Stimulated activated CD8-positive, alpha-beta memory T cell treated with anti-CD3 and anti-CD28 coated beads, Interleukin-15, amount 100 ng/mL, for 1 hour (primary cell): Measurements from ENCODE around the gene TBCCD1.
"Not testable (repeated sequence)": the region's sequence is repeated elsewhere in the genome, so short reads cannot be mapped to it uniquely, and the experiment has no call there.

Experiments used
- DNase-seq: peaks from one replicate; pipeline ENCODE4 v3.0.0-alpha.2; 2020; ENCODE audit warnings: low read depth

Gene TBCCD1

GRCh38 chr3:186552408-186553031, 14.6 kb downstream of the TBCCD1 start:
- DNase-seq, result no peak

GRCh38 chr3:186551387-186551786, 15.8 kb downstream of the TBCCD1 start:
- DNase-seq, result no peak

GRCh38 chr3:186549497-186549896, 17.6 kb downstream of the TBCCD1 start:
- no peak for DNase-seq

DNA sequence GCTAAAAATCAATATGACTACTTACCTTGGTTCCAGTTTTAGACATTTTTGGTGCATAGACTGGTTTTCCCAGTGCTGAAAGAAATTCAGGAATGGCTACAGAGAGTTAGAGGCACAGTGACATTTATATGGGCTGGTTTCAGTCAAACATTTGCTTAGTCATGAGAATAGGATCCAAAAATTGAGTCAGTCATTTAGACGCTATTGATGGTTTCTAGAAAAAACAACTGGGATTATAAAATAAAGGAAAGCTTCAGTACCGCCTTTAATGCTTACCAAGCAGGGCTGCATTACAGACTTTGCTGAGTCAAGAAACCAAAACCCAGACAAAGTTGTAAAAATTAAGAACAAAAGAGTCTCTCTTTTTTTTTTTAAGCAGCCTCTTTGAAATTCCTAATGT, 22.9 kb downstream of the TBCCD1 start, which contains the start of gene CRYGS:
TSS of gene CRYGS (minus strand) at position 100 of the 400 bp plus-strand sequence. CDS start at position 46, 54 bp downstream.
- no peak for DNase-seq

GRCh38 chr3:186540835-186541226, 26.3 kb downstream of the TBCCD1 start:
- no peak for DNase-seq

DNA sequence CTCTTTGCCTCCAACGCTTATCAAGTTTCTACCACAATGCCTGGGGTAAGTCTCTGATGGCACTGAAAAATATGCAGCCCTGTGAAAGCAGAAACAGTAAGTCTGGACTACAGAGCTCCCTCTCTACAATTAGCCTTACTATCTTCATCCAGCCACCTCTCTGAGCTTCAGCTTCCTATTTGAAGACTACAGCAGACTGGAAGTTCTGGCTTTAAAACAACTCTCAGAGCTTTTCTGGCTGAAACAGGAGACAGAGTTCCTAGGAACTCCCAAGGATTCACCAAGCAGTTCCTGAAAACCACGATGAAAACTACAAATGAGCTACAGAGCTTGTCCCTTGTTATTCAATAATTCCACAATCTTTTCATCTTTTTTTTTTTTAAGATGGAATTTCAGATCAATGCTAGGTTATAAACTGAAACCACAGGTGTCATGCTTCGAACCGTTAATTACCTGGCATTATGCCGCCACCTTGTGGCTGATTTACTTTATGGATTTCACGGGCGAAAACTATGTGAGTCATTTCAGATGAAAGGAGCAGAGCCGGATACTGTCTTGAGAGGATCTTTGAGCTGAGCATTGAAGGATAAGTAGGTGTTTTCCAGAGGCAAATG, 26.8 kb downstream of the TBCCD1 start:
- DNase-seq, result peak; percentile 75

DNA sequence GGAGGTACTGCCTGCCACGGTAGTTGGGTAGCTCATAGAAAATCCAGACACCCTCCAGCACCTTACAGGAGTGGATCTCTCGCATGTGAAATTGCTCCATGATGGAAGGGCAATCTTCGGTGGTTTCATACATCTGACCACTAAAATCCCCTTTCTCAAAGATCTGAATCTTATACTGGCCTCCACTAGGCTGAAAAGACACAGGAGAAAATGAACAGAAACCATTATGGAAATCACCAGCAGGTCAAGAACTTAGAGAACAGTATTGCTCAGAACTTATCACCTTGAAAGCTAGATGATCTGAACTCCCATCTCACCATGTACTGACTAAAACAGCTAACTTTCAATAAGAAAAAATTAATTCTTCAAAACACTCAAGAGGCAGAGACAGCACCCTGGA, 28.4 kb downstream of the TBCCD1 start:
- DNase-seq, result no peak

DNA sequence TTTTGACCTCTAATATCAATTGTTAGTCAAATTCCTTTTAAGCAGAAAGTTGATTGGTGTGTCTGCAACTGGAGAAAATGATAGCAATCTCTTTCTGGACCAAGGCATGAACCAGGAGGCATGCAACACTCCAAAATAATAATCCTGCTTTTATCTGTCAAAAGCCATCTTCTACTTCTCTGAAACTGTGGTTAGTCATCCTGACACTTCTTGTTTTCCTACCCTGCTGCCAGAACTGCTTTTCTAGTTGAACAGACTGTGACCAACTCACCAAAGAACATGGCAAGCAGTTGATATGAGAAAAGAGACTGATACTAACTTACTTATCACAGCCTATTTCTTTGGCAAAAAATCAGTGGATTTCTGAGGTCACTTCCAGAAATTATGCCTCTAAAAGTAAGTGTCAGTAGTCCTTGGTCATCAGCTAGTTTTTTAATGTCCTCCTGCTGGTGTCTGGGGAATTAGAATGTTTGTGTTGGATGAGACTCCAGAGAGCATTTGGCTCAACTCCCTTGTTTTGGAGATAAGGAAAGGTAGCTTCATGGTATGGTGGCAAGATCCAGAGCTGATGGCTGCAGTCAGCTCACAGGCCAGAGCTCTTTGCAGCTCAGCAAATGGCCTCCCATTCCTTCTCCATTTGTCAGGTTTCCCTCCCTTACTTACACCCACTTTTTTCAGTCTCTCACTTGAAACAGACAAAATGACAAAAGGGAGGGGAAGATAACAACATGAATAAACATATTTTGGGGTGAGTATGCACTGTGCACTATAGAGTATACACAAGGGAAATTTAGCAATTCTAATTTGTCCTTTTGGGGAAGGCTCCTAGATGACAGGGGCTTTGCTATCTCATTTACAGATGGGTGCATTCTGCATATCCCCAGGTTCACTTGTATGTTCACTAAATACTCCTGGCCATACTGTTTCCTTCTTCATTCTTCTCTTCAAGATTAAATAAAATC, 30.0 kb downstream of the TBCCD1 start:
- DNase-seq, result no peak

DNA sequence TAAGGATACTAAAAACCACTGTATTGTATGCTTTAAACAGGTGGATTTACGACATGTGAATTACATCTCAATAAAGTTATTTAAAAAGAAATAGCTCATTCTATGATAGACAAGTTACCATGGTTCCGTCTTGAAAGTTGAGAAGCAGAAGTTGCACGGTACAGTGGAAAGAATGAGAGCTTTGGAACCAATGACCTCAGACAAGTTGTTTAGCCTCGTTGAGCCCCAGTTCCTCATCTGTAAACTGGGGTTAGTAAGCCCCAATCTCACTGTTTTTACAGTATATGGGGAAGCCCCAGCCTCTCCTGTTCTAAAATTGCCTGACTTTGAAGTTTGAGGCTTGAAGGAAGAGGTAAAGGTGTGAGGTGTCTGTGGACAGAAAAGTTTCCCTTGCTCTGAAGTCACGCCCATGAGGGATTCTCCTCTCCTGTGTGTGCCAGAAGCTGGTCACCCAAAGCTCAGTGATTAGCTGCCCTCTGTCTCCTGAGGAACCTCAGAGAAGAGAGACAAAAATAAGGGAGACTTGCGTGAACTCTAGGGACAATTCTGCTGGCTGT, 32.9 kb downstream of the TBCCD1 start:
- DNase-seq, result no peak

DNA sequence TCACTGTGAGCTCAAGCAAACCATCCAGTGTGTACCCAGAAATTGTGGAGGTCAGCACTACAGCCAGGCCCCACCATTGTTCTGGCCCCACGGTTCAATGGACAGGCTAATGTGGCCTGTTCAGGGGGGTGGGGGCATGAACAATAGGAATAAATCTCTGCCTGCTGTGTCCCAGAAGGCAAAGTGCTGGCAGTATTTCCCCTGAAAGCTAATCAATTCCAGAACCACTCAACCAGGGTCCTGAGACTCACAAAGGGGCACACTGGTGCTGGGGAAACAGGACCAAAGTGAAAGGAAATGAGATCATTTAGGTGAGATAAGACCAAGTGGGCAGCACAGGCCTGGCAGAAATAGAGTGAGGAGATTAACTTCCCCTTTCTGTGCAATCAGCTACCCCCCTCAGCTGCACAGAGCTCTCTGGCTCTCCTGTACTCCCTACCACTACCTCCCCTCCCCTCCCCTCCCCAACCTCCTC, 34.5 kb downstream of the TBCCD1 start:
- DNase-seq, result no peak

- not testable (repeated sequence) for DNase-seq
Observed at GRCh38 chr3:186531694-186532093, 35.4 kb downstream of the TBCCD1 start.

DNA sequence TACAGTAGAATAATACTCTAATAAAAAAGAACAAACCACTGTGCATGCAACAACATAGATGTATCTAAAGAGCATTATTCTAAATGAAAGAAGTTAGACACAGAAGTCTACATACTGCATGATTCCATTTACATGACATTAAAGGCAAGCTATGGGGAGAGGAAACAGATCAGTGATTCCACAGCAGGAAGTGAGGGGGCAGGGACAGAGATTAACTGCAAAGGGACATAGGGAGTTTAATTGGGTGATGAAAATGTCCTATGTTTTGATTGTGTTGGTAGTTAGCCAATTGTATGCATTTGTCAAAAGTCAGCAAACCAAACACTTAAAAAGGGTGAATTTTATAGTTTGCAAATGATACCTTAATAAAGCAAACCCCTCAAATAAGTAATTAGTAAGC, 36.7 kb downstream of the TBCCD1 start:
- DNase-seq, result no peak

DNA sequence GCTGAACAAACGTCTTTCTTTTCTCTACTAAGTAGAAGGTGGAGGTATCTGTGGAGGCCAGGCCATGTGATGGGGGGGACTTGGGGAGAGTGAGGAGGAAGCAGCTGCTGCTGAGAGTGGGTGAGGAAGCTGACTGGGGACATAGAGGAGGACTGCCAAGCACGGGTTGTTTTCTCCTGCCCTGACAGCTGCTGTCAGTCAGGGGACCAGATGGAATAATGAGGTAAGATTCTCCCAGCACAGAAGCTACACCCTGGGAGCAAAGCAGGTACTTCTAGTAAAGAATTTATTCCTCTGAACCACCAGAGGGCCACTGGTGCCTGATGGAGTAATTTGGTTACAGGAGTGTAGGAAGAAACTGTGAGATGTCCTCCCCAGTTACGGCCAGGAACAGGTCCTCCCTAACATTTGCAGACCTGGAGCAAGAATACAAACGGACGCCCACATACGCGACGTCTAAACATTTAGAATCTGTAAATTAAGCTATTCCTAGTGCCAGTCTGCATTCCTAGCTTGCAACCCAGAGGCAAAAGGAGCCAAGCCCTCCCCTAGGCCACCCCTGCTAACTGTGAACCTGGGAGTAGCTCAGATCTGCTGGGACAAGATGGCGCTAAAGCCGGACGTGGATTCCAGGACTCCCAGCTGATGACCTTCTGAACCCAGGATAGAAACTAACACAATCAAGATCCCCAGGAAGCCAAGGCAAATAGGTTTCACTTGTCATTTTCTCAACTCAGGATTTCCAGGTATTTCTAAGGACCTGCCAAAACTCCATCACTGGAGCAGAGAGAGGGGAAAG, 37.7 kb downstream of the TBCCD1 start:
- DNase-seq, result no peak

GRCh38 chr3:186526256-186526606, 40.9 kb downstream of the TBCCD1 start:
- DNase-seq, result no peak

DNA sequence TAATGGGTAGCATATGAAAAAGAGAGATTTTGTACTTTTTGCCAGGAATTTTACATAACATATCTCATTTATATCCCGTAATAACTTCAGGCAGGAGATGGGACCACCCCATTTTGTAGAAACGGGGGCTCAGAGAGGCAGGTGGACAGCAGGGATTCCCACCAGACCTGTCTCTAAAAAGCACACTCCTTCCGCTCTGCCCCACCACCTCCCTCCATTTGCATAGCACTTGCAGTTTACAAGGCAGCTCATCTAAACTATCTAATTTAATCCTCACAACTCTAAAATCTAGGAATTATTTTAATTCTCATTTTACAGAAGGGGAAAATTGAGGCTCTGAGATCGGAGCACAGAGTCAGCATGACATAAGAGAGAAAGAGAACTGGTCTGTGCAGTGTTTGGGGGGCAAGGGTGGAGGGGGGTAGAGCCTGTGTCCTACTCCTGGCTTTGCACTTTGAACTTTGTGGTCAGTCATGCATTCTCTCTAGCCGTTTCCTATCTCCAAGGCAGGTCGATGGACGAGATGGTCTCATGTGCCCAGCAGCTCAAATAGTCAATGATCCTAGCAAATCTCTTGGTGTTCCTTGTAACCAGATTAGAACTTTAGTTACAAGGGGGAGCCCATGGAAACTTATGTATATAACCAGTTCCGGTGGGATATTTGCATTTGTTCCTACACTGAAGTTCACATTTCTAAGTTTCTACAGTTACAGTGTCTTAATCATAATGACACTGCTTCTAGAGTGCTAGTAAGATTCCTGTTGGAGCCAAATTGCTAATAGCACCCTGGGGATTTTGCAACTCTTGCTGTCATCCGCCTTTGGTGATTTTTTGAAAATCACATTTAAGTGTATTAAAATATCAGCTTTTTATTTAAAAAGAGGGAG, 41.5 kb downstream of the TBCCD1 start:
- no peak for DNase-seq

GRCh38 chr3:186524616-186525015, 42.5 kb downstream of the TBCCD1 start:
- DNase-seq, result no peak

- DNase-seq, result no peak
Observed at GRCh38 chr3:186523434-186523833, 43.7 kb downstream of the TBCCD1 start.

DNA sequence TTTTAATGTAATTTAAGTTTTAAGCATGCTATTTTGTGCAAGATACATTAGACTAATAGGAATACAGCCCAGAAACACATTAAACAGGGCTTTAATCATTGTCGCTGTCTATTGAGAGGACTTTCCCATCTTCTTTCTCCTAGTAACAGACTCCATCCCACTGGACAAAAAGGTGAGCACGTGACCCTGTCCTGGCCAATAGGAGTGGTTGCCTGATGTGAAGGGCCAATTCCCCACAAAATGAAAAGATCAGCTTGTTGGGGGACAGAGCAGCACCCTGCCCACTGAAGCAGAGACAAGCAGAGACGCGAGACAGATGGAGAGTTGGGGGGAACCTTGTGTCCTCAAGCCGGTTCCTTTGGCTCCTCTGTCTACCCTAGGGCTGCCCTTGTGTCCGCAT, 44.1 kb downstream of the TBCCD1 start:
- no peak for DNase-seq

- no peak for DNase-seq
Observed at GRCh38 chr3:186520957-186521842, 45.9 kb downstream of the TBCCD1 start.

DNA sequence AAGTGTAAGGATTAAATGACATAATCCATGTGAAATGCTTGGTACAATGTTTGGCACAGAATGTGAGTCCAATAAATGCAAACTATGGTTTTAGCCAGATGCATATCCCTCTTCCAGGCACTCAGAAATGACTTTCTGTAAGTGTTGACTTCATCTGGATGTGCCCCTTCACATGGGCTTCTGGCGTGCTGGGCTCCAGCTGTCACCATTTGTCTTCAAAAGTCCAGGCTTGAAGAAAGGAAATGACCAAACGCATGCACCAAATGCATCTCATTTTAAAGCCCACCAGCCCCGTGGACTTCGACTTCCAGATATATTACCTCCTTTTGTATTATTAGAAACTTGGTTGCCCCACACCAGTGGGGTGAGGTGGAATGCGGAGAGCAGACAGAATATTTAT, 46.7 kb downstream of the TBCCD1 start:
- DNase-seq, result no peak
